Measurements from ENCODE around the gene BCORL1. TPM values are rescaled to one million over a fixed set of nuclear protein-coding genes. Genes with fewer than 3 reads are reported as not detected.

Gene BCORL1
- total RNA-seq, 6 experiments from 2014 or later, result 2.7 to 9.0 (median 4.8) TPM

DNA sequence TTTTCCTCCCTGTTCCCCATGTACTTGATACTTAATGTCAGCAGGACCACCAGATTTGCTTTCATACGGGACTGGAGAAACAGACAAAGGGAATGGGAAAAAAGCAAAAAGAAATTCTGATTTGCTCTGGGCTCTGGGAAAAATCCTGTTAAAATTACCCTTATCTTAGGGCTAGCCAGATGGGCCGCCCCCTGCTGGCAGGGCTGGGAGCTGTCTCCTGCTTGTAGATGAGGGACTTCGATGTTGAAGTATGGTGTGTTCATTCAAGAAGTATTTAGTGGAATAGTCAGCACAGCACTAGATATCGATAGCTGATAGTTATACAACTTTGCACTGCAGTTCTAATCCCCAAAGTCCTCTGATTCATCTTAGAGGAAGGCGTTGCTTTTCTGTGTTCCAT is 45.8 kb downstream of the BCORL1 start:
- intact Hi-C loops (cut with DNase I), result no loop called here
- 41% methylated on average over 5 of the region's 5 CpGs for WGBS (ENCODE audit: insufficient coverage, low coverage, low lambda C conversion rate, missing lambda C conversion rate)
- peak in 1 of 3 donors; percentile 55 for DNase-seq
- no peak overlapping the region for H3K27ac ChIP-seq
- H3K4me1 ChIP-seq, result no peaks in the 10 kb centered on the region
- H3K9me3 ChIP-seq, result no peaks in the 10 kb centered on the region
- peak; percentile 53 to 67 (median 60) for ATAC-seq
- TF ChIP-seq, protein P1, sequence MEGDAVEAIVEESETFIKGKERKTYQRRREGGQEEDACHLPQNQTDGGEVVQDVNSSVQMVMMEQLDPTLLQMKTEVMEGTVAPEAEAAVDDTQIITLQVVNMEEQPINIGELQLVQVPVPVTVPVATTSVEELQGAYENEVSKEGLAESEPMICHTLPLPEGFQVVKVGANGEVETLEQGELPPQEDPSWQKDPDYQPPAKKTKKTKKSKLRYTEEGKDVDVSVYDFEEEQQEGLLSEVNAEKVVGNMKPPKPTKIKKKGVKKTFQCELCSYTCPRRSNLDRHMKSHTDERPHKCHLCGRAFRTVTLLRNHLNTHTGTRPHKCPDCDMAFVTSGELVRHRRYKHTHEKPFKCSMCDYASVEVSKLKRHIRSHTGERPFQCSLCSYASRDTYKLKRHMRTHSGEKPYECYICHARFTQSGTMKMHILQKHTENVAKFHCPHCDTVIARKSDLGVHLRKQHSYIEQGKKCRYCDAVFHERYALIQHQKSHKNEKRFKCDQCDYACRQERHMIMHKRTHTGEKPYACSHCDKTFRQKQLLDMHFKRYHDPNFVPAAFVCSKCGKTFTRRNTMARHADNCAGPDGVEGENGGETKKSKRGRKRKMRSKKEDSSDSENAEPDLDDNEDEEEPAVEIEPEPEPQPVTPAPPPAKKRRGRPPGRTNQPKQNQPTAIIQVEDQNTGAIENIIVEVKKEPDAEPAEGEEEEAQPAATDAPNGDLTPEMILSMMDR (IDR thresholded peaks at IDR 0.05), result peak; percentile 52 to 81 (median 78)
- TF ChIP-seq POLR2A (IDR thresholded peaks at IDR 0.05), result no peak
- H3K36me3 ChIP-seq, result peaks cover 0 to 6% (median 2%) of the 10 kb centered on the region in 4 donors
- no peak overlapping the region for H3K4me3 ChIP-seq
- no peaks in the 10 kb centered on the region for H3K27me3 ChIP-seq

DNA sequence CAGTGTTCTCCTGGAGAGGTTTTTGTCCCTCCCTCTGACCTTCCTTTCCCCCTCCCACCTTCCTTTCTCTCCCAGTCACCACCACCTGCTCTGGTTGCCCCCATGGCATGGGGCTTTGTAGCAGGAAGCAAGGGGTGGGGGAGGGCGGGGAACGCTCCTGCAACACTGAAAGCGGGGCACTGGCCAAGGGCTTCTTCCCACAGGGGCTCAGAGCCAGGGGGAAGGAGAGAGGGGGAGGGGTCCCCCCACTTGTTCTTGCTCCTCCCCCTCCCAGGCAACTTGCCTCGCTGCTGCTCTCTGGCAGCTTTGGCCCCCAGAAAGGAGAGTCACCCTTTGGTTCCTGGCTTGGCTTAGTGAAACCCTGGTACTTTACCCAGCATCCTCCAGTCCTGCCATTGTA is 48.4 kb downstream of the BCORL1 start:
- H3K27ac ChIP-seq, result no peak overlapping the region
- WGBS (ENCODE audit: insufficient coverage, low coverage, low lambda C conversion rate, missing lambda C conversion rate), result 50% methylated on average over 1 of the region's 4 CpGs
- intact Hi-C loops (cut with DNase I), result no loop called here
- H3K27me3 ChIP-seq, result no peaks in the 10 kb centered on the region
- H3K4me1 ChIP-seq, result no peaks in the 10 kb centered on the region
- no peaks in the 10 kb centered on the region for H3K9me3 ChIP-seq
- H3K36me3 ChIP-seq, result peaks cover 0 to 6% (median 0%) of the 10 kb centered on the region in 4 donors
- no peak overlapping the region for H3K4me3 ChIP-seq
- ATAC-seq, result no peak
- DNase-seq, result no peak
- TF ChIP-seq, protein P1 (IDR thresholded peaks at IDR 0.05), result no peak
- no peak for TF ChIP-seq POLR2A (IDR thresholded peaks at IDR 0.05)

DNA sequence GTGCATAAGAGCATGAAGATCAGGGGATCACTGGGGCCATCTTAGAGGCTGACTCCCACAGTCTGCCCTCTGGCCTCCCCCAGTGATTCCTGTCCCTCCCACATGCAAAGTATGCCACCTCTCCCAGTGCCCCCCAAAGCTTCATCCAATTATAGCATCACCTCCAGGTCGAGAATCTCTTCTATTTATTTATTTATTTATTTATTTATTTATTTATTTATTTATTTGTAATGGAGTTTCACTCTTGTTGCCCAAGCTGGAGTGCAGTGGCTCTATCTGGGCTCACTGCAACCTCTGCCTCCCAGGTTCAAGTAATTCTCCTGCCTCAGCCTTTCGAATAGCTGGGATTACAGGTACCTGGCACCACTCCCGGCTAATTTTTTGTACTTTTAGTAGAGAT is 50.1 kb downstream of the BCORL1 start:
- no peaks in the 10 kb centered on the region for H3K4me1 ChIP-seq
- DNase-seq (no peak), ATAC-seq (no peak)
- intact Hi-C loops (cut with DNase I), result no loop called here
- H3K36me3 ChIP-seq, result peaks cover 0 to 9% (median 0%) of the 10 kb centered on the region in 4 donors
- 58% methylated on average over 3 of the region's 3 CpGs for WGBS (ENCODE audit: insufficient coverage, low coverage, low lambda C conversion rate, missing lambda C conversion rate)
- no peaks in the 10 kb centered on the region for H3K9me3 ChIP-seq
- H3K27me3 ChIP-seq, result no peaks in the 10 kb centered on the region
- TF ChIP-seq POLR2A (IDR thresholded peaks at IDR 0.05), result no peak
- TF ChIP-seq, protein P1 (IDR thresholded peaks at IDR 0.05), result no peak
- no peak overlapping the region for H3K4me3 ChIP-seq
- H3K27ac ChIP-seq, result no peak overlapping the region

DNA sequence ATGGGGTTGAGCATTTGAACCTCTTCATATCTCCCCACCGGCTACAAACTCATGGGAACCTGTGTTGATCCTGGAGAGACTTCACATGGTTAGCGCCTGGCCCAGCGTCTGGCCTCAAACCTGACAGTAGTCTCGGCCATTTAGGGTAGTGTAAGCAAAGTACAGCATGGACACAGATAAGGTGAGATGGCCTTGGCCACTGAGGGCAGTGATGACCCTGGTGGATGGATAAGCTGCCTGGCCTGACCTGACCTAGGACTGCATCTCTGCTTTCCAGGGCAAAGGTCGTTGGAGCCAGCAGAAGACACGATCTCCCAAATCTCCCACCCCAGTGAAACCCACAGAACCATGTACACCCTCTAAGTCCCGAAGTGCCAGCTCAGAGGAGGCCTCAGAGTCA is 51.7 kb downstream of the BCORL1 start:
- intact Hi-C loops (cut with DNase I), result no loop called here
- DNase-seq (no peak), ATAC-seq (peak in 3 of 4 donors; percentile 27 to 57 (median 53))
- TF ChIP-seq POLR2A (IDR thresholded peaks at IDR 0.05), result no peak
- TF ChIP-seq, protein P1 (IDR thresholded peaks at IDR 0.05), result no peak
- 48% methylated on average over 5 of the region's 7 CpGs for WGBS (ENCODE audit: insufficient coverage, low coverage, low lambda C conversion rate, missing lambda C conversion rate)
- Histone ChIP-seq H3K27me3 (no peaks in the 10 kb centered on the region), H3K36me3 (peaks cover 0 to 5% (median 0%) of the 10 kb centered on the region in 4 donors), H3K27ac (no peak overlapping the region), H3K4me1 (no peaks in the 10 kb centered on the region), H3K4me3 (no peak overlapping the region), H3K9me3 (no peaks in the 10 kb centered on the region)

DNA sequence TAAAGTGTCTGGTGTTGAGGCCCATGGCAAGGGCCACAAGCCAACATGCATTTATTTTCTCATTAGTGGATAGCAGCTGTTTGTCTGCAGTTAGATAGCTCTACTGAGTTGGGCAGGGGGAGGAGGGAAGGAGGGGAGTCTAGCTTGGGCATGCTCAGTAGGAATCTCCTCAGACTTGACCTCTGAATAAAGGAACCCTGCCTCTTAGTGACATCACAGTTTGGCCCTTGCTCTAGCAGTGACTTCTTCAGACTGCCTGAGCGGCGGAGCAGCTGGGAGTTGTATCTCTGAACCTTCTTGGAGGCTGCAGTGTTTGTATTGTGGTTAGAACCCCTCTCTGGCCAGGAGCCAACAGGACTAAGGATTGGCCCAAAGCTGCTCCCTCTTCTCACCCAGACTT is 57.4 kb downstream of the BCORL1 start:
- 100% methylated on average over 2 of the region's 2 CpGs for WGBS (ENCODE audit: insufficient coverage, low coverage, low lambda C conversion rate, missing lambda C conversion rate)
- Histone ChIP-seq H3K36me3 (peaks cover 0 to 6% (median 0%) of the 10 kb centered on the region in 4 donors), H3K9me3 (no peaks in the 10 kb centered on the region), H3K4me3 (no peak overlapping the region), H3K27ac (no peak overlapping the region), H3K27me3 (no peaks in the 10 kb centered on the region), H3K4me1 (no peaks in the 10 kb centered on the region)
- DNase-seq (no peak), ATAC-seq (no peak)
- intact Hi-C loops (cut with DNase I), result no loop called here
- TF ChIP-seq, protein P1 (IDR thresholded peaks at IDR 0.05), result no peak
- TF ChIP-seq POLR2A (IDR thresholded peaks at IDR 0.05), result no peak
